ENCODE results near the gene RER1.

RER1 gene, protein sequence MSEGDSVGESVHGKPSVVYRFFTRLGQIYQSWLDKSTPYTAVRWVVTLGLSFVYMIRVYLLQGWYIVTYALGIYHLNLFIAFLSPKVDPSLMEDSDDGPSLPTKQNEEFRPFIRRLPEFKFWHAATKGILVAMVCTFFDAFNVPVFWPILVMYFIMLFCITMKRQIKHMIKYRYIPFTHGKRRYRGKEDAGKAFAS

DNA sequence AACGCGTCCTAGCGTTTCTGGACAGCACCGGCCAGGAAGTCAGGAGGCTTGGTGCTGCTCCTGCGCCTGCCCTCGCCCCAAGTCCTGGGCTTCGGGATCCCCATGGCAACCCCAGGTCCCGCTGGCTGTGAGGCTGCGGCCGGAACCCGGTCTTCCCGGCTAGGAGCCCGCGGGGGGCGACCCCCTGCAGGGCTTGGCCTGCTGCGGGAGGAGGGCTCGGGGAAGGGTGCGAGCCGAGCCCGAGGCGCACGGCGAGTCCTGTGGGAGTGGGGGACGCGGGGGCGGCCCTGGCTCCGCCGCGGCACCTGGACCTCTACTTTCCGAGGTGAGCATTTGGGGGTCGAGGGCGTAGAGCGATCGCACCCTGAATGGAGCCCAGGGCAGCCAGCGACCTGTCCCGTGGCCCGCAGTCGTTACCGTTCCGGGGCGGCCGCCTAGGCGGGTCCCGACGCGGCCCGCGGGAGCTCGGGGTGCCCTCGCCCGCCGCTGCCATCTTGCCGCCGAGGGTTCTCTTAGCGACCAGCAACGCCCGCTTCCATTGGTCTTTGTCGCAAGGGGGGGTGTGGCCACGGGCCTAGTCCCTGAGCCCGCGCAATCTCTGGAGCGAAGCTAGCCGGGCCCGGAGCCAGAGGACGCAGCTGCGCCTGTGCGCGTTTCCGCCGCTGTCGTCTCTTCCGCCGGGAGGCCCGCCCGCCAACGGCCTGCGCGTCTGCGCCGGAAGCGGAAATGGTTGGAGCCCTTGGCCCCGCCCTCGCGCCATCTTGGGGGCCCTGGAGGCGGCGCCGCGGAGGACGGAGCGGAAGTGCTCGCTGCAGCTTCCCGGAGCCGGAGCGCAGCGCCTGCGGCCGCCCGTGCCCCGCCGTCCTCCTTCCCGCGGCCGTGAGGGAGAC is at the start of gene RER1, which contains the start of gene MORN1:
TSS of gene RER1 (plus strand) at position 801 of the 890 bp plus-strand sequence. CDS start 3,950 bp downstream, outside the sequence.
TSS of gene MORN1 (minus strand) at position 514 of the 890 bp plus-strand sequence. CDS start at position 493, 21 bp downstream.
- peak; percentile 97 to 98 for ATAC-seq

DNA sequence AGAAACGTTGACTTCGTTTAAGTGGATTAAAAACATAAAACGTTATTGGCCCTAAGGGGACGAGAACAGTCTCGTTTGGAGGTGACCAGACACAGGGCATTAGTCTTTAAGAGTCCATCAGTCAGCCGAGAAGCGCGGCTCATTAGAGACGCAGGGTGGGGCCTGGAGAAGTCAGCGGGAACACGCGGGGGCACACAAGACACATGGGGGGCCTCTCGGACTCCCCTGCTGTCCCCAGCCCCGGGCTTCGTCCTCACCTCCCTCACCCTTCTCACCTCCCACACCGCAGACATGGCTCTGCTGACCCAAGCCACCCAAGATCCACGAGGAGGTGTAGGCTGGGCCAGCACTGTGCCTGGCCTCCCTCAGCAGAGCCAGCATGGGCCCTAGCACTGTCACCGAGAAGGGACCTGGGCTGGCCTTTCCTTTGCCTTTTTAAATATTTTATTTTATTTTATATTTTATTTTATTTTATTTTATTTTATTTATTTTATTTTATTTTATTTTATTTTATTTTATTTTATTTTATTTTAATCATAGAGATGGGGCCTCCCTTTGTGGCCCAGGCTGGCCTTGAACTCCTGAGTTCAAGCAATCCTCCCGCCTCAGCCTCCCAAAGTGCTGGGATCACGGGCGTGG is 49.1 kb upstream of the RER1 start:
- ATAC-seq: no peak

DNA sequence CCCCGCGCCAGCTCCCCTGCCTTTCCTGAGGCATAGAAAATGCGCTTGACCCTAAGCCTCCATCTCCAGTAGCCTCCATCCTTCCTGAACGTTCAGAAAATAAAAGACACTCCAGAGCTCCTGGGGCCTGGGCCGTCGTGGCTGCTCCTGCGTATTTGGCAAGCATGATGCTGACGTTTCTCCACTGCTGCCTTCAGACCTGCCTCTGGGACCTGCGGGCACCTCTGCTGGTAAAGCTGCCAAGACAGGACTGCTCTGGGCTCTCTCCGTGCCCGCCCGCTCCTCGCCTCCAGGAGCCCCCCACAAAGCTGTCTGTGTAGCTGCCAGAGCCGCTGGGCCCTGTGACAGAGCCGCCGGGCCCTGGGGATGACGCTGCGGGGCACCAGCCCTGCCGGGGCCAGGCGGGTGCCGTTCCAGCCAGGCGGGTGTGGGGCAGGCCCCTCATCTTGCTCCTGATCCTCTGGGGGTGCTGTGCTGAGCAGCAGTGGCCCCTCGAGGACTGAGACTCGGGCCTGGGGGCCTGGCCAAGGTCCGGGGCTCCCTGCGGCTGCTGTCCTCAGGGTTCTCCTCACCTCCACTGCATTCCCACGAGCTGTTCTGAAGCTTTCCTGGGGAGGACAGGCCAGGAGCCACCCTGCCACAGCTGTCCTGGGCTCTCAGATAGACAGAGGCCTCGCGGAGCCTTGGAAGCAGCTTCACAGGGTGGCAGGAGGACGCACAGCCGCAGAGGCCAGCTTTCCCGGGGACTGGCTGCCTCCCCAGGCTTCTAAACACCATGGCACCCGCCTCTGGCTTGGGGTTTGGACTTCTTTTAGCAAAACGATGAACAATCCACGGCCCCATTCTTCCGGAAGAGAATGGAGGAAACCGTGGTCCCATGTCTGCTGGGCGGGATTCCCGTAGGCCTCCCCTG is 48.4 kb upstream of the RER1 start:
- ATAC-seq: no peak

DNA sequence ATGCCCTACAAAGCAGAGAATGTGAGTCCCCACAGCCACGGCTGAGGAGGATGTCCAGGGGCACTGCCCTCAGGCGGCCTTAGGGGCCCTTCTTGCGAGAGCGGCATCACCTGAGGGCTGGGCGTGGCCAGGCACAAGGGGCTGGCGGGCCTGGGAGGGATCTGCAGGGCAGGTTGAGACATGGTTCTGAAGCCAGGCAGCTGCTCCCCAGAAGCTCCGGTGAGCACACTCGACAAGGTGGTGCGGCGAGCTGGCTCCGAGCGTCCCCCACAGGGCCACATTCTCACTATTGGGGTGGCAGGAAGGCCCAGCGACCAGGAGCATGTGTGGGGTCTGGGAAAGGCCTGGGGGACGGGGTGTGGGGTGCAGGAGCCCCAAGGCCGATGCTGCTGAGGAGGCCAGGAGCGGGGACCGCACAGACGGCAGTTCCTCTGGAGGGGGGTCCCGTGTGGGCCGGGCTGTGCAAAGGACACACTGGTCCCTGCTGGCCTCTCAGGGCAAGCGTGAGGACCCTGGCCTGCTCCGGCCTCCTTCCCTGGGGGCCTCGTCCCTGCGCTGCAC is 47.4 kb upstream of the RER1 start:
- ATAC-seq: no peak

DNA sequence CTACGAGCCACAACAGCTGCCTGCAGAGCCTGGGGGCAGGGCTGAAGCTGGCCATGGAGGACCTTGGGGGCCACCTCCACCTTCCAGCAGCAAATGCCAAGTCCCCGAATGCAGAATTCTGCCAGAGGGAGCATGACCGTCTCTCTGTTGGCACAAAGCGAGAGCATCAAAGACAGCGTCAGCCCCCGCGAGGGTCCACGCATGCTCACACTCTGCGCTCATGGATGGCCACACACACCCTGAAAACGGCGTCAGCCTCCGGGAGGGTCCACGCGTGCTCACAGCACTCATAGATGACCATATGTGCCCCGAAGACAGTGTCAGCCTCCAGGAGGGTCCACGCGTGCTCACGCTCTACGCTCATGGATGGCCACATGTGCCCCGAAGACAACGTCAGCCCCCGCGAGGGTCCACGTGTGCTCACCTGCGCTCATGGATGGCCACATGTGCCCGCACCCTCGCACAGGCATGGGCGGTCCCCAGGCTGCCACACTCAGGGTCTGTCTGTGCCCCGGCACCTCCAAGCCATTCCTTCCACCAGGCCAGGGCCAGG is 46.8 kb upstream of the RER1 start:
- no peak for ATAC-seq

DNA sequence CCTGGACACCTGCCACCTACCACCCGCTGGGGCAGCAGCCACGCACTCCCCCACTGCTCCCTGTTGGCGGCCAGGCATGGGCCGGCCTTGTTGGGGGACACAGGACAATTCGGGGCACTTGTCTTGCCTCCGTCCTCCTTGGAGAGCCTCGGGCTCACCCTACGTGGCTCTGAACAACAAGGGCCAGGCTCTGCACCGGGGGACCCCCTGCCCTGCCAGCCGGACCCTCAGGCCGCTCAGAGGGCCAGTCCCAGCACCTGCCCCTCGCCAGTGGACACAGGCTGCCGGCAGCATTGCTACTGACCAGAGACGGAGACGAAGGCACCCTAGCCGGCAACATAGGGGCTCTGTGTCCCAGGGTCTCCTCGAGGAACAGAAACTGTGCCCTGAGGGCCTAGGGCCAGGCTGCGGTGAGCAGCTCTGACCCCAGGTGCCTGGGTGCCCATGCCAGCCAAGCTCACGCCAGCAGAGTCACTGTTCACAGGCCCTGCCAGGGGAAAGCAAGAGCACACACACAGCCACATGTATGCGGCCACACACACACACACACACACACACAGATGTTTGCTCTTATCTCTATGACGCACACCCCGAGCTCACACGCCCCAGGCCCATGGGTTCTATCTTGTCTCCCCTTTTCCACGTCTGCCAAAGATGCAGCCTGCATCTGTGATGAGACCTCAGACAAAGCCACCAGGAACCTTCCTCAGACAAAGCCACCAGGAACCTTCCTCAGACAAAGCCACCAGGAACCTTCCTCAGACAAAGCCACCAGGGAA is 46.2 kb upstream of the RER1 start:
- no peak for ATAC-seq

DNA sequence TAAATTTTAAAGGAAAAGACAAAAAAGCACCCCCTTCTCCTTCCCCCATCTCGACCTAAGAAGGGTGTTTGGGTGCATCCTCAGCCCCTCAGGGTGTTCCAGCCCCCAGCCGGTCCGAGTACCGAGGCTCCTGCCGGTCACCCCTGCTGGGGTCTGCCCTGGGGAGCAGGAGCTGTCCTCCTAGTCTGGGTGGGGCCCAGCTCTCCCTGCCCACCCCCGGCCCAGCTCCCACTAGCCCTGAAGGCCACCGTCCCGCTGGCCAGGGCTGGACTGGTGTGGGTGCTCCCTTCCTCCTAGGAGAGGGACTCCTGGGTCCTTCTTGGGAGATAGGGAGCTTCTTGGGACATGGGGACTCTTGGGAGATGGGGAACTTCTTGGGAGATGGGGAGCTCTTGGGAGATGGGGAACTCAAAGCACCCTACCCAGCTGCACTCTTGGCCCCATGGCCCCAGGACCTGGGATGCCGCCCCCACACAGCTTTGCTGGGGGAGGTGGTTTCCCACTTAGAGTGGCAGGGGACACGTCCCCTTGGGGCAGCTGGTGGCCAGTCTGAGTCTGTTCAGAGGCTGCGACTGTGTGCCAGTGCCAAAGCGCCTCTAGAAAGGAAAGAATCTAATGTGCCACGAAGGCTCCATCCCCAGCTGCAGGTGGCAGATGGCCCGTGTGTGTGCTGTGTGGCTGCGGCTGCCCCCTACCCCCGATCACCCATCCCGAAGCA is 44.8 kb upstream of the RER1 start:
- ATAC-seq: no peak

DNA sequence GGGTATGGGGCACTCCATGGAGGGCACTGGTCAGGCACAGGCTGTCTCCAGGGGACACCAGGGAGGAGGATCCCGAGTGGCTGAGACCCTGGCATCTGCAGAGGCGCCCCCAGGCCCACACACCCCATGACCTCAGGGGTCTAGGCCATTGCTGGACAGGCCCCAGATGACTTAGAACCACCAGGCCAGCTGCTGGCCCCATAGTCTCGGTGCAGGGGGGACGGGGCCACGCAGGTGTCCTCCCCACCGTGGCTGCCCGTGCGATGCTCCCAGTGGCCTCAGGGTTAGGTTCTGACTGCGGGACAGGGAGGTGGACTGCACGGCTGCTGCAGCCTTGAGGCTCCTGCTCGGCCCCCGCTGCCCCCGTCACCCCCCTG is 44.2 kb upstream of the RER1 start:
- ATAC-seq: no peak

DNA sequence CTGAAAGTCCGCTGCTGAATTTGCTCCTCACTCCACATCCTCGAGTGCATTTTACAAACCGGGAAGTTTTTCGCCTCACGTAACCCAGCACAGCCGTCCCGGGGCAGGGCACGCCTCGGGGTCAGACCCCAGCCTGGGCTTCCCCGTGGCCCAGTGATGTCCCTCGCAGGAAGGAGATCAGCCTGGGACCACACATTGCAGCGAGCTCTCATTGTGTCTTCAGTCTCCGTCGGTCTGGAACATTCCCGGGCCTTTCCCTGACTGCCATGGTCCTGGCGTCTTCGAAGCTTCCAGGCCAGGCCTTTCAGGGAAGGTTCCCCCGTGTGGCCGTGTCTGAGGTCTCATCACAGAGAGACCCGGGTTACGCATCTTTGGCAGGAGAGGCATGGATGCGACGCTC is 43.7 kb upstream of the RER1 start:
- no peak for ATAC-seq

DNA sequence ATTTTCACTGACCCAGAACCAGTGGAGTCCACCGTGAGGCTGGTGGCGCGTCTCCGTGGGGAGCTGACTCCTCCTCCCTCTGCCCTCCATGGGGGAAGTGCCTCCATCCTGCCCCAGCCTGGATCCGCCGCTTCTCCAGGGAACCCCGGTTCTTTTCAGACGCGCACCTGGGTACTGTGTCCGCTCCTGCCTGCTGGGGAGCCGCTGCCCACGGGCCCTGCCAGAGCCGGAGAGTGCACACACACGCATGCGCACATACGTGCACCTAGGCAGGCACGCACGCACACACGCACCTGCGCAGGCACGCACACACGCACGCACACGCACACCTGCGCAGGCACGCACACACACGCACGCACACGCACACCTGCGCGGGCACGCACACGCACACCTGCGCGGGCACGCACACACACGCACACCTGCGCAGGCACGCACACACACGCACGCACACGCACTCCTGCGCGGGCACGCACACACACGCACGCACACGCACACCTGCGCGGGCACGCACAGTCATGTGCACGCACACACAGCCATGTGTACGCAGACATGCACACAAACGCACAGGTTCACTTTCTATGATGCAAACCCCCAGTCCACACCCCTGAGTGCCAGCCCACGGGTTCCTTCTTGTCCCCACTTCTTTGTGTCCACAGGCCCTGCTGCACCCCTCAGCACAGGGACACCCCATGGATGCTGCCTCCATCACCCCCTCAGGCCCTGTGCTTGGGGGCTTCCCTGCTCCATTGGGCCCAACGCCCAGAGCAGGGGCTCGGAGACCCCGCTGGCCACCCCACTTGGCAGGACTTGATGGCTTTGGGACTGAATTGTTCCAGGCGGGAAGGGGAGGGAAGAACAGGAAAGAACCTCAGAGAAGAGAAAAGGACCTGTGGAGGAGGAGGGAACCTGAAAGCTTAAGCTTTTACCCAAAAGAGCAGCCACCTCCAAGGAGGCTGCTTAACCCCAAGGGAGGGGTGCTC is 43.0 kb upstream of the RER1 start:
- no peak for ATAC-seq

DNA sequence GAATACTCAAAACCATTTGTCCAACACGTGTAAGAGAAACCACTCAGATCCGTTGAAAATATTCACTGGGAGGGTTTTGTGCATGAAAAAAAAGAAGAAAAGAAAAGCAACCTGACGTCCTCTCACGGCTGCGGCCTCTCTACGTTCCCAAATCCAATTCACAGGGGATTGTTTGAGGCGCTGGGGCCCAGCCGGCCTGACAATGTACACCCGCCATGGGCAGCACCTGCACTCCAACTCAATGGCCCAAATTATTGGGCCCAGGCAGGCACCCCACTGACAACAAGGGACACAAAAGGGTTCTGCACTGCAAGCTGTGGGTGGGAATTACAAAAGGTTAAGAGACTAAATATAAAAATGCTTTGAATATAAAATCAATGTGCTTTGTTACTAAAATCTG is 41.8 kb upstream of the RER1 start:
- ATAC-seq: no peak

DNA sequence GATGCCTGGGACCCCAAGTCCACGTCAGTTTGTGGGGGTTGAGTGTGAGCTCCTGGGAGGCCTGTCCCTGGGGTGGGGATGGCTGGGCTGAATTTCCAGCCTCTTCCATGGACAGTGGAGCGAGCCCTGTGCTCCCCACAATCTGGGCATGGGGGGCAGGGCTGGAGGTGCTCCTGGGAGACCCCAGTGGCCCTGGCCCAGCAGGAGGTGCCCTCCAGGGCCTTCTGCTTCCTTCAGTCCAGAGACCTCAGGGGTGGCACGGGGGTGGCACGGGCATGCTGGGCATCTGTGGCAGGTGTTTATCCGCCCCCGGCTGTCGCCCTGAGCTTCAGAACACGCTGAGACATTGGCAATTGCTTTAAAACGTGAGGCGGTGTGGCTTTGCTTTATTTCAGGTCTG is 41.1 kb upstream of the RER1 start:
- ATAC-seq: no peak

DNA sequence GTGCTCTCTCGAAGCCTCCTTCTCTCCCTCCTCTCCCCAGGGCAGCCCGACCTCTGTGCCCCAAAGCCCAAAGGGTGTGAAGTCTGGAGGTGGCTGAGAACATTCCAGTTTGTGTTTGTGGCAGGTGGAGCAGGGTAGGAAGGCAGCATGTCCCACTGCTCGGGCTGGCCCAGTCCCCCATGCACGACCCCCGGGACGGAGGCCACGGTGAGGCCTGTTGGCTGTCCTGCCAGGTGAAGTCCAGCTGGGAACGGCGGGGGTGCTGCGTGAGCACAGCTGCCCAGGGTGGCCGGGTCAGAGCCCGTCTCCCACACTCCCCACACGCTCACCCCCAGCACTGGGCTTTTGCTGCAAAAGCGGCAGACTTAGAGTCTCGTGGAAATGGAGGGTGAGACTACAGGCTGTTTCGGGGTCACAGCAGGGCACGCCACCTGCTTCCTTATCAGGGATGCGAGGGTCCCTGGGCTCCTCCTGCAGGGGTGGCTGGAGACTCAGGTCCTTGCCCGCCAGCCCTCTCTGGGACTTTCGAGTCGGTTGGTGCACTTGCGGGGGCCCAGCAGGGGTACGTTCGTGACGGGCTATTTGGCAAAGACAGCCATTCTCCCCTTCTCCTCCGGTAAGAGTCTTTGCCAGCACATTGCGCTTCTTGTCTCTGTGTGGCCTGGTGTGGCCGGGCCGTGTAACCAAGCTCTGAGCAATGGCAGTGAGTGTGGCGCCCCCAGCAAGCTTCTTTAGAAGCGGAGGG is 40.6 kb upstream of the RER1 start:
- no peak for ATAC-seq

DNA sequence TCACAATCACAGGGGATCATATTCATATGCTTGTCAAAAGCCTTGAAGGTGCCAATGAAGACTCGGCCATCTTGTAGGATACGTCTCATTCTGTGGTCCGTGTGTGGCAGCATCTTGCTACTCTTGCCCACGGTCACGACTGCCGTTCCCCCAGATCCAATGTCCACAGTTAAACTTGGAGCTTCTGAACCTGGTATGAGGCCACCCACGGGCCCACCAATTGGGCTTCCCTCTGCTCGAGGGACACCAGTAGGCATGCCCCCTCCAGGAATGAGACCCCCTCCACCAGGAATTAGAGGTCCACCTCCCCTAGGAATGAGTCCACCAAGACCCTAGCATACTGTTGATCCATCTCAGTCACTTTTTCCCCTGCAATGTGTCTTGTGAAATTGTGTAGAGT is 39.9 kb upstream of the RER1 start:
- no peak for ATAC-seq

DNA sequence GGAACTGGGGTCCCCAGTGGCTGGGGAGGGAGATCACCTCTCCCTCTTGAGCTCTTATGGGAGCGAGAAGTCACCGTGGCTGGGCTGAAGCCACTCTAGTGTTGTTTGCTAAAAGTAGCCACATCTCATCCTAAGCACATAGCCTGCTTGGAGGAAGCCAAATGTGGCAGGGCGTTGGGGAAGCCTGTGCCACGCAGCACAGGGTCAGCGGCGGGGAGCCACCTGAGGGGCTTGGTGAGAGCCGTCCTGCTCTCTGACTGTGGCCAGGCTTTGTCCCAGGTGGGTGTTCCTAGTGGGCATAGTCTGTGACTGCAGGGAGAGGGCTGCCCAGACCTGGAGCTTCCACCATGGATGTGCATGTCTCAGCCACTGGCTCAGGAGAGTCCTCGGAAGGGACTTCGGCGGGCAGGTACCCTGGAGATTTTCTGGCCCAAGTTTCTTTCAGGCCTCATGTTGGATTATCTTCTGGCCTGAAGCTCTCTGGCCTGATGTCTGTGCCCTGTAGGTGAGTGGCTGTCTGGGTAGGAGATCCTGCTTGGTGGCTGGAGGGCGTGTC is 39.2 kb upstream of the RER1 start:
- no peak for ATAC-seq

DNA sequence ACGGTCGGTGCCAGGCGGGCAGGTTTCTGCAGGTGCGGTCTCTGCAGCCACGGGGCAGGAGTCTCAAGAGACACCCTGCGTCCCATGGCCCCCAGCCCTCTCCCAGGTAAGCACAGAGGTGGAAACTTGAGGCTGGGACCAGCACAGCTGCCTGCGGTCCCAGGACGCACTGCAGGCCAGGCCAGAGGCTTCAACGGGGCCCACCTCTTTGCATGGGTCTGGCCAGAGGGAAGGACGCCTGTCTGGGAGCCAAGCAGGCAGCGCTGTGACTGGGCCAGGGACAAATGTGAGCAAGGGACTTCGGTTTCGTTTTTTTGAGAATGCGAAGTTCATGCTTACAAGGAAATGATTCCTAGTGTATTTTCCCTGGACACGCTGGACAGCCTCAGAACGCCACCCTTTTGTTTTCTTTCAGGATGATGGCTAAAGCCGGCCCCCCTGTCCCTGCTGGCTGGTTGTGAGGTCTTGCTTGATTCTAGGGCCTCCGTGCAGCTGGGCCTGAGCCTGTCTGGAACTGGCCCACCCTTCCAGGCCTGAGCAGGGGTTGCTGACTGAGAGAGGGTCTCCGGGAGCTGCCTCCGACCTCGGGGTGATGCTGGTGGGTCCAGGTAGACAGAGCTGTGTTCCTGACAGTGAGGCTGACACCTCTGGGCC is 38.6 kb upstream of the RER1 start:
- ATAC-seq: no peak
